ENCODE data around the gene PIGO. TPM values are rescaled to one million over a fixed set of nuclear protein-coding genes. Genes with fewer than 3 reads are reported as not detected.

The PIGO gene
- total RNA-seq, 2 donors from 2014 or later, result 29.6 to 34.9 TPM

- no peaks in the 10 kb centered on the region for H3K4me1 Mint-ChIP-seq
- peaks cover 85% of the 10 kb centered on the region for H3K36me3 Mint-ChIP-seq (ENCODE audit: low read depth)
These were observed 41.3 kb downstream of the PIGO start for GRCh38 chr9:35054871-35055644.

GRCh38 chr9:35054185-35054835, 42.1 kb downstream of the PIGO start:
- no peak overlapping the region for H3K27ac ChIP-seq (ENCODE audit: low read depth, low read length)
- WGBS, 2 experiments (ENCODE audit: insufficient coverage in 1 of 2, insufficient read length in 1 of 2), result 46 to 60% methylated on average over 4 to 5 of the region's 5 CpGs
- H3K4me1 ChIP-seq (ENCODE audit: control insufficient read depth, insufficient read depth, low read length), result no peaks in the 10 kb centered on the region
- no peak overlapping the region for H3K4me3 Mint-ChIP-seq
- peaks cover 6% of the 10 kb centered on the region for H3K9me3 ChIP-seq (ENCODE audit: control insufficient read depth, low read length)
- no peak for TF ChIP-seq CTCF (conservative IDR thresholded peaks at IDR 0.05)
- no peak overlapping the region for H3K4me3 ChIP-seq (ENCODE audit: low read length)
- H3K27me3 ChIP-seq (ENCODE audit: control insufficient read depth, insufficient read depth, low read length, poor library complexity, severe bottlenecking), result no peaks in the 10 kb centered on the region
- no peak overlapping the region for H3K9ac ChIP-seq (ENCODE audit: extremely low read depth, low read length, poor library complexity, severe bottlenecking)
- peaks cover 83% of the 10 kb centered on the region for H3K36me3 Mint-ChIP-seq (ENCODE audit: low read depth)
- no peaks in the 10 kb centered on the region for H3K4me1 Mint-ChIP-seq
- no peak for DNase-seq
- H3K27me3 Mint-ChIP-seq (ENCODE audit: insufficient read depth), result no peaks in the 10 kb centered on the region
- peaks cover 98% of the 10 kb centered on the region for H3K36me3 ChIP-seq (ENCODE audit: control insufficient read depth, insufficient read depth, low read length)
- H3K9me3 Mint-ChIP-seq, result no peaks in the 10 kb centered on the region
- H3K27ac Mint-ChIP-seq, result peak overlapping the region; percentile 18

More at GRCh38 chr9:35054871-35055644, 41.3 kb downstream of the PIGO start:
- H3K27ac ChIP-seq (ENCODE audit: low read depth, low read length), result no peak overlapping the region
- no peak overlapping the region for H3K4me3 Mint-ChIP-seq
- no peaks in the 10 kb centered on the region for H3K9me3 Mint-ChIP-seq
- H3K9ac ChIP-seq (ENCODE audit: extremely low read depth, low read length, poor library complexity, severe bottlenecking), result no peak overlapping the region
- H3K36me3 ChIP-seq (ENCODE audit: control insufficient read depth, insufficient read depth, low read length), result peaks cover 98% of the 10 kb centered on the region
- no peaks in the 10 kb centered on the region for H3K27me3 Mint-ChIP-seq (ENCODE audit: insufficient read depth)
- peaks cover 3% of the 10 kb centered on the region for H3K9me3 ChIP-seq (ENCODE audit: control insufficient read depth, low read length)
- 97% methylated on average over 11 to 14 of the region's 14 CpGs for WGBS, 2 experiments (ENCODE audit: insufficient coverage in 1 of 2, insufficient read length in 1 of 2)
- H3K27me3 ChIP-seq (ENCODE audit: control insufficient read depth, insufficient read depth, low read length, poor library complexity, severe bottlenecking), result no peaks in the 10 kb centered on the region
- no peaks in the 10 kb centered on the region for H3K4me1 ChIP-seq (ENCODE audit: control insufficient read depth, insufficient read depth, low read length)
- TF ChIP-seq CTCF (conservative IDR thresholded peaks at IDR 0.05), result no peak
- peak overlapping the region; percentile 18 for H3K27ac Mint-ChIP-seq
- no peak for DNase-seq
- no peak overlapping the region for H3K4me3 ChIP-seq (ENCODE audit: low read length)

GRCh38 chr9:35051069-35051967, 45.1 kb downstream of the PIGO start:
- Mint-ChIP-seq H3K4me1 (no peaks in the 10 kb centered on the region), H3K4me3 (no peak overlapping the region), H3K27ac (no peak overlapping the region), H3K27me3 (ENCODE audit: insufficient read depth) (no peaks in the 10 kb centered on the region), H3K36me3 (ENCODE audit: low read depth) (peaks cover 74% of the 10 kb centered on the region), H3K9me3 (no peaks in the 10 kb centered on the region)
- DNase-seq, result peak; percentile 88
- Histone ChIP-seq H3K9me3 (ENCODE audit: control insufficient read depth, low read length) (peaks cover 8% of the 10 kb centered on the region), H3K4me3 (ENCODE audit: low read length) (no peak overlapping the region), H3K36me3 (ENCODE audit: control insufficient read depth, insufficient read depth, low read length) (peaks cover 78% of the 10 kb centered on the region), H3K27me3 (ENCODE audit: control insufficient read depth, insufficient read depth, low read length, poor library complexity, severe bottlenecking) (no peaks in the 10 kb centered on the region), H3K9ac (ENCODE audit: extremely low read depth, low read length, poor library complexity, severe bottlenecking) (no peak overlapping the region), H3K4me1 (ENCODE audit: control insufficient read depth, insufficient read depth, low read length) (no peaks in the 10 kb centered on the region), H3K27ac (ENCODE audit: low read depth, low read length) (no peak overlapping the region)
- peak; percentile 84 for TF ChIP-seq CTCF (conservative IDR thresholded peaks at IDR 0.05)
- 95 to 96% methylated on average over 4 to 6 of the region's 7 CpGs for WGBS, 2 experiments (ENCODE audit: insufficient coverage in 1 of 2, insufficient read length in 1 of 2)
